Calu3 (cell line): ENCODE data around the gene AIRE. TPM values are rescaled to one million over a fixed set of nuclear protein-coding genes. Genes with fewer than 3 reads are reported as not detected.

Source experiments
- BruUV-seq: library from RNA; stranded (reverse); fragments of 400-500 nt; replicated peaks from 2 replicates; lab custom pipeline; 2021; lab: Mats Ljungman, UMichigan
- CTCF ChIA-PET: fragments of 300-600 bp; sonication (Branson Sonifier 250); formaldehyde crosslinking; loops from one replicate; lab custom pipeline; 2022; ENCODE audit warnings: antibody characterized with exemption; lab: Charles Lee
- DNase-seq: peaks from one replicate; pipeline ENCODE4 v3.0.0; 2022
- H3K27ac Mint-ChIP-seq: one replicate; pipeline ENCODE4 v1.8.0; 2022; ENCODE audit warnings: mixed read lengths; ENCODE audit not compliant: unreplicated experiment
- H3K27me3 Mint-ChIP-seq: one replicate; pipeline ENCODE4 v1.8.0; 2022; ENCODE audit warnings: mixed read lengths; ENCODE audit not compliant: unreplicated experiment
- H3K36me3 Mint-ChIP-seq: one replicate; pipeline ENCODE4 v1.8.0; 2022; ENCODE audit warnings: mild to moderate bottlenecking, moderate library complexity, mixed read lengths; ENCODE audit not compliant: insufficient read depth, unreplicated experiment
- H3K4me1 Mint-ChIP-seq: one replicate; pipeline ENCODE4 v1.8.0; 2022; ENCODE audit warnings: mild to moderate bottlenecking, low read depth, mixed read lengths; ENCODE audit not compliant: unreplicated experiment
- H3K4me3 Mint-ChIP-seq: one replicate; pipeline ENCODE4 v1.8.0; 2022; ENCODE audit warnings: mild to moderate bottlenecking, low read depth, moderate library complexity, mixed read lengths; ENCODE audit not compliant: unreplicated experiment
- H3K9me3 Mint-ChIP-seq: one replicate; pipeline ENCODE4 v1.8.0; 2022; ENCODE audit warnings: low read depth, mixed read lengths; ENCODE audit not compliant: unreplicated experiment
- intact Hi-C: fragments of 100-400 bp; cut with micrococcal nuclease; formaldehyde crosslinking; loops from one replicate; pipeline ENCODE4 v1.10.0; 2022; ENCODE audit not compliant: unreplicated experiment
- total RNA-seq: library from RNA; stranded (reverse); gene quantifications from 2 replicates; pipeline ENCODE4 v1.2.3, GENCODE V29; 2022
- TF ChIP-seq, protein P1 (sequence below): fragments of 200-600 bp; IDR thresholded peaks from one replicate; pipeline ENCODE4 v1.8.0; 2022; ENCODE audit warnings: antibody characterized with exemption; ENCODE audit not compliant: unreplicated experiment

Gene AIRE
- total RNA-seq, 1 experiment from 2014 or later = not detected

DNA sequence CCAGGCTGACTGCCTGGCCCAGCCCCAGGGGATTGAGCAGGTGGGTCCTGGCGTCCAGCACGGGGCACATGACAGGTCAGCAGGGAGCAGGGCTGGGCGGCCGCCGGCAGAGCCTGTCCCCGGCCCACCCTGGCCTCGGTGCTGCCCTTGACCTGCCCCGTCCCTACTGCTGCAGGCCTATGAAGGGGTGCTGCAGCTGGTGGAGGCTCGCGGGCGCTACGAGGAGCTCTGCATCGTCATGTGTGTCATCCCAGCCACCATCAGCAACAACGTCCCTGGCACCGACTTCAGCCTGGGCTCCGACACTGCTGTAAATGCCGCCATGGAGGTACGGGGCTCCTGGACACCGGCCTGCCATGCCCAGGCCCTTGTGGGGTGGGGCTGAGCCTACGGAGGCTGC lies 37.9 kb downstream of the AIRE start:
- no peaks in the 10 kb centered on the region for H3K9me3 Mint-ChIP-seq
- no peak for DNase-seq
- TF ChIP-seq, protein P1, sequence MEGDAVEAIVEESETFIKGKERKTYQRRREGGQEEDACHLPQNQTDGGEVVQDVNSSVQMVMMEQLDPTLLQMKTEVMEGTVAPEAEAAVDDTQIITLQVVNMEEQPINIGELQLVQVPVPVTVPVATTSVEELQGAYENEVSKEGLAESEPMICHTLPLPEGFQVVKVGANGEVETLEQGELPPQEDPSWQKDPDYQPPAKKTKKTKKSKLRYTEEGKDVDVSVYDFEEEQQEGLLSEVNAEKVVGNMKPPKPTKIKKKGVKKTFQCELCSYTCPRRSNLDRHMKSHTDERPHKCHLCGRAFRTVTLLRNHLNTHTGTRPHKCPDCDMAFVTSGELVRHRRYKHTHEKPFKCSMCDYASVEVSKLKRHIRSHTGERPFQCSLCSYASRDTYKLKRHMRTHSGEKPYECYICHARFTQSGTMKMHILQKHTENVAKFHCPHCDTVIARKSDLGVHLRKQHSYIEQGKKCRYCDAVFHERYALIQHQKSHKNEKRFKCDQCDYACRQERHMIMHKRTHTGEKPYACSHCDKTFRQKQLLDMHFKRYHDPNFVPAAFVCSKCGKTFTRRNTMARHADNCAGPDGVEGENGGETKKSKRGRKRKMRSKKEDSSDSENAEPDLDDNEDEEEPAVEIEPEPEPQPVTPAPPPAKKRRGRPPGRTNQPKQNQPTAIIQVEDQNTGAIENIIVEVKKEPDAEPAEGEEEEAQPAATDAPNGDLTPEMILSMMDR = no peak
- intact Hi-C loops = no loop called here
- H3K4me3 Mint-ChIP-seq = no peak overlapping the region
- no peaks in the 10 kb centered on the region for H3K27me3 Mint-ChIP-seq
- peaks cover 7% of the 10 kb centered on the region for H3K36me3 Mint-ChIP-seq
- H3K4me1 Mint-ChIP-seq = no peaks in the 10 kb centered on the region
- BruUV-seq = no TSS peak
- no peak overlapping the region for H3K27ac Mint-ChIP-seq
- CTCF ChIA-PET = no interaction called here

- DNase-seq = no peak
- intact Hi-C loops = no loop called here
- CTCF ChIA-PET = no interaction called here
- TF ChIP-seq, protein P1 = no peak
- Mint-ChIP-seq H3K4me3 (no peak overlapping the region), H3K27ac (no peak overlapping the region), H3K9me3 (no peaks in the 10 kb centered on the region), H3K36me3 (peaks cover 7% of the 10 kb centered on the region), H3K27me3 (no peaks in the 10 kb centered on the region), H3K4me1 (no peaks in the 10 kb centered on the region)
- BruUV-seq = no TSS peak
These were observed 38.6 kb downstream of the AIRE start for GRCh38 chr21:44324106-44324853.

- Mint-ChIP-seq H3K9me3 (no peaks in the 10 kb centered on the region), H3K36me3 (peaks cover 7% of the 10 kb centered on the region), H3K4me1 (no peaks in the 10 kb centered on the region), H3K4me3 (no peak overlapping the region), H3K27me3 (no peaks in the 10 kb centered on the region), H3K27ac (no peak overlapping the region)
- no TSS peak for BruUV-seq
- TF ChIP-seq, protein P1 = no peak
- DNase-seq = no peak
- intact Hi-C loops = no loop called here
- CTCF ChIA-PET = no interaction called here
These were observed 39.1 kb downstream of the AIRE start for GRCh38 chr21:44324854-44325107.

GRCh38 chr21:44325386-44326271 lies 40.0 kb downstream of the AIRE start:
- no peak overlapping the region for H3K27ac Mint-ChIP-seq
- intact Hi-C loops = no loop called here
- TF ChIP-seq, protein P1 = no peak
- no peak for DNase-seq
- no peak overlapping the region for H3K4me3 Mint-ChIP-seq
- CTCF ChIA-PET = no interaction called here
- H3K4me1 Mint-ChIP-seq = no peaks in the 10 kb centered on the region
- peaks cover 10% of the 10 kb centered on the region for H3K36me3 Mint-ChIP-seq
- no peaks in the 10 kb centered on the region for H3K27me3 Mint-ChIP-seq
- no TSS peak for BruUV-seq
- H3K9me3 Mint-ChIP-seq = no peaks in the 10 kb centered on the region
